Measurements from ENCODE around the gene SORT1.
A peak's percentile ranks its signal among the peaks of the same experiment; 100 is the strongest.
"Not testable (repeated sequence)": the region's sequence is repeated elsewhere in the genome, so short reads cannot be mapped to it uniquely, and the experiment has no call there.

The SORT1 gene

DNA sequence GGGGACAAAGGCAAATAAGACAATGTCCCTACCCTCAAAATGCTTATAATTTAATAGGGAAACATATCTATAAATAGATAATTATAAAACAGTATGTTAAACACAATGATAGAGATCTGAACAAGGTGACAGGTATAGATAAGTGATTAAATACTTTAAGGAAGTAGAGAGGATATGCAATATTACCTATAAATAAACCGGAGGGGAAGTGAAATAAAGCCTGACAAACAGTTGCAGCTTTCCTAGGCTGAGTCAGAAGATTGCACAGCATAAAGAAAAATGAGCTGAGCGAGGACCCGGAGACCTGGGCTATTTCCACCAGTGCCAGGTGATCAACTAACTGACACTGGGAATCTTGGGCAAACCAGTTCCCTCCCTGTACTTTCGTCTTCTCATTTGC, 103.2 kb downstream of the SORT1 start:
- FAIRE-seq = no peak

GRCh38 chr1:109293026-109293425, 104.7 kb downstream of the SORT1 start:
- no peak for FAIRE-seq

DNA sequence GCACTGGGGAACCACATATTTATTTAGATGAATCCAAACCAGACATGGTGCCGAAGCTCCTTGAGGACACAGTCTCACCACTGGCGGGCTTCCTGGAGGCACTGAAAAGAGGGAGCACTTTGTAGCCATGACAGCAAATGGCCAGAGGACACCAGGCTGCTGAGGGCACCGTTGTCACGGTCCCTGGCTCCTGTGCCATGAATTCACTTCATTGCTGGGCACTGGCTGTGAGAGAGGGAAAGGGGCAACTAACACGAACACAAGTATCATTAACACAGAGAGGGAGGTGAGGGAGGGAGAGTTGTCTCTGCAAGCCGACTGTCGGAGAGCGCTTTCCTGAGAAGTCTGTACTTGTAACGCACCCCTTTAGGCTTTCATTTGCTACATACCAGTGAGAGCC, 105.4 kb downstream of the SORT1 start:
- no peak for FAIRE-seq

DNA sequence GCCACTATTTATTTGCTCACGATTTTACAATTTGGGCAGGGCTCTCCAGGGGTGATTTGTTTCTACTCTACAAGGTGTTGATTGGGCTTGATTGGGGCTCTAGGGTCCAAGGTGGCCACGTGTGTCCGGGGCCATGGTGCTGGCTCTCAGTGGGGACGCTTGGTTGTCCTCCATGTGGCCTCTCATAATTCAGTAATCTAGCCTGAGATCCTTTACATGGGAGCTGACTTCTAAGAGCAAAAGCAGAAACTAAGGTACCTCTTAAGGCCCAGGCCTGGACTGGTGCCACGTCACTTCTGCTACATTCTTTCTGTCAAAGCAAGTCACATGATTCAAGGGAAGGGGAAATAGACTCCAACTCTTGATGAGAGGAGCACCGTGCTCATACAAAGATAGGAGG, 106.7 kb downstream of the SORT1 start:
- FAIRE-seq = no peak

GRCh38 chr1:109290137-109290536, 107.6 kb downstream of the SORT1 start:
- FAIRE-seq = no peak

DNA sequence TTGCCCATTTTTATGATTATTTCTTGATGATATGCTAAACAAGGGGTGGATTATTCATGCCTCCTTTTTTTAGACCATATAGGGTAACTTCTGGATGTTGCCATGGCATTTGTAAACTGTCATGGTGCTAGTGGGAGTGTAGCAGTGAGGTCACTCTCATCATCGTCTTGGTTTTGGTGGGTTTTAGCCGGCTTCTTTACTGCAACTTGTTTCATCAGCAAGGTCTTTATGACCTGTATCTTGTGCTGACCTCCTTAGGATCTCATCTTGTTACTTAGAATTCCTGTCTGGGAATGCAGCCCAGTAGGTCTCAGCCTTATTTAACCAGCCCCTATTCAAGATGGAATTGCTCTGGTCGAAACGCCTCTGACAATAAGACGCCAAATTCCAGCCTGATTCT, 111.0 kb downstream of the SORT1 start:
- FAIRE-seq = not testable (repeated sequence)

GRCh38 chr1:109283748-109284600, 113.7 kb downstream of the SORT1 start:
- no peak for FAIRE-seq

DNA sequence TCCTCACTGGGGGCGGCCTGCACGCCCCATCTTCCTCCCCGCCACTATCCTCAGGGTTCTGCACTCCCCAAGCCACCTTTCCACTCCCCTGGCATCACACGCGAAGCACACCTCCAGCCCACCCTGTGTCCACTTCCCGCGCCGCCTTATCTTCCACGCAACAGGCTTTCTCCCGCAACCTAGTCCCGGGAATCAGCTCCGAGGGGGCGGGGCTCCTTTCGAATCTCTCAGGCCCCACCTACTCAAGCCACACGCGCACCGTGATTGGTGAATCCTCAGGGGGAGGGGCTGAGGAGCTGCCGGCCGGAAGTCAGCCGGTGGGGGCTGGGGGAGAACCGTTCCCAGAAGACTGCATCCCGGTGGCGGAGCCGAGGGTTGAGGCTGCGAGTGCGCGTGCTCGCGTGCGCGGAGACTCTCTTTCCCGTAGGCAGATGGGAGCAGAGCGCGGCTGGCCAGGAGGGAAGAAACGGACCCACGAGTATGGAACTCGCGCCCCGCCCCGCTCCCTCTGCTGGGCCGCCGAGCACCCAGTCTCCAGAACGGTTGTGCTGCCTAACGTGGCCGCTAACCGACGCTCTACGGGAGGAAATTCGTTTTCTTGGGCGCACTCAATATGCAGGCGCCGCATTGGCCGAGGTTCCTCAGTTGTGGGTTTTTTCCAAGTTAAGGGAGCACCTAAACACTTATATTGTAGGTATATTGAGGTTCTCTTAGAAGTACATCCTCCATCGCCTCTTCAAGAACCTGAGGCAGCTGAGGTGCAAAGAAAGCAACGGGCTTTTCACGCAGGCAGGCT, 114.6 kb downstream of the SORT1 start, which contains the start of gene PSRC1:
Gene PSRC1 (minus strand): TSS at position 194 of the 796 bp plus-strand sequence.
- FAIRE-seq = peak; percentile 58

DNA sequence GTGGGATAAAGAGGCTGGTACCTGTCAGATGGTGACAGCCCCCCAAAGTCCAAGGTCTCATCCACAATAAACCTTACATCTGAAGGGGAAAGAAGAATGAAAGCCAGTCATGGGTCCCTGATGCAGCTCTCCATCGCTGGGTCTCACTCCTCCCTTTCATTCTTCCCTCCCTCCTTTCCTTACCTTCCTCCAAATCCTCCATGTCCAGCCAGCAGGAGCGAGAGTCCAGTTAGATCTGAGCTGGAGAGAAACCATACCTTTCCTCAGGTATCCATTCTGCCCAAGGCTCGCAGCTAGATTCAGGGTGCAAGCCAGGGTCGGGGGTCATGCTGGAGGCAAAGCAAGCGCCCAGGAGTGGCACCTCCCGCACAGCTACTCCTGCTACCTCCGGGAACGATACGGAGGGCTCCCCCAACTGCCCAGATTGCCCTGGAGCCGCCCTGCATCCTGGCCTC, 115.2 kb downstream of the SORT1 start:
- no peak for FAIRE-seq

- FAIRE-seq = no peak
These were observed 115.8 kb downstream of the SORT1 start for GRCh38 chr1:109281680-109282496.

GRCh38 chr1:109280862-109281261, 116.9 kb downstream of the SORT1 start:
- no peak for FAIRE-seq

DNA sequence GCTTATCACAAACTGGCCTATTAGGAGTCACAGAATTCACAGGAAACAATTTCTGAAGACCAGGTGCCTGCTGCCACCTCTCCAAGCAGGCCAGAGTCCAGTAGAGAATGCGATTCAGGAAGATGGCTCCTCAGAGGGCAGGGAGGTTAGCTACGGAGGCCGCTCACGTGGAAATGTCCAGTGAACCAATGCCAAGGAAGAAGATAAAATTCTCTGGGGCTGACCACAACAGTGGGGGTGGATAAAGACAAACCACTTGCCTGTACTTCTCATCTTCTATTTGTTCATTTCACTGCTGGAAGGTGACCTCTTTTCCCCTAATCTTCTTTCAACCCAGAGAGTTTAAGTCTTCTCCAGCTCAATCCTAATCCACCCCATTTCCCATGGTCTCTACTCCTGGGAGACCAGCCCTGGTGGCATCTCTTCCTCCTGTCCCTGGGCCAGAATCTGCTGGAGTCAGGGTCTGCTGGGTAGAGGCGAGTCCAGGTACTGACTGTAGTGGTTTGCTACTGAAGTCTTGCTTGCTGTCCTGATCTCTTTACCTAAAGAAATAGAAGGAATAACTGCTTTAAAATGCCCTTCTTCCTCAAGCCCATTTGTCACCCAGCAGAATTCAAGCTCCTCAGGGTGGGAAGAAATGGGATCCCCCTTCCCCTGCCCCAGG, 118.0 kb downstream of the SORT1 start:
- no peak for FAIRE-seq

DNA sequence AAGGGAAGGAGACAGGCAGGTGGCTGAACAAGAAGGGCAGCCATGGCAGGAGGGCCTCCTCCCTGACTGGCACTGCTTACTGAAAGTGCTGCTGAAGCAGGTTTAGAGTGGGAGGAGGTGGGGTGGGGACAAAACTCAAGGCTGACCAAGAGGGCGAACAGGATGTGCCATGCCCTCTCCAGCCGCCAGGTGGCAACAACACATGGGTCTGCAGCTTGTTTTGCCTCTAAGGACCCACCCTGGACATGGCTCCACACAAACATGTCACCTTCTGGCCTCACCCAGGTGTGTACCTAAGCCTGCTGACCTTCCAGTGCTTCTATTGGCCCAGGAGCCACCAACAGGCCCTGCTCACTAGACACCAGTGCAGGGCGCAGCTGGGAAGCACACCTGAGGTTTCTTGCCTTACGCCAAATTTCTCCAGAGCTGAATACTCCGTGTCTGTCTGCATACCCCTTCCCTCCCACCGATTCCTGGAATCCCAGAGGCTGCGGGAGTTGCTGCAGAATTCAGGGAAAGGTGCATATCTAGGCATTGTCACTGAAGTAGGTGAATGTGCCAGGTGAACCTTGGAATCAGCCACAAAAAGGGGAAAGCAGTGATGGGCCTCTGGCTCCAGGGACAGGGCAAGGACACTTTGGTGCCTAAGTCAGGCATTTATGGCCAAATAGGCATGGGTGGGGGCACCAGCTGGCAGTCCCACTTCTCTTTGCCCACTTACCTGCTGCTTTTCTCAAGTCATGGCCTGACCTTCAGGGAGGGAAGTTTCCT, 120.1 kb downstream of the SORT1 start:
- no peak for FAIRE-seq

DNA sequence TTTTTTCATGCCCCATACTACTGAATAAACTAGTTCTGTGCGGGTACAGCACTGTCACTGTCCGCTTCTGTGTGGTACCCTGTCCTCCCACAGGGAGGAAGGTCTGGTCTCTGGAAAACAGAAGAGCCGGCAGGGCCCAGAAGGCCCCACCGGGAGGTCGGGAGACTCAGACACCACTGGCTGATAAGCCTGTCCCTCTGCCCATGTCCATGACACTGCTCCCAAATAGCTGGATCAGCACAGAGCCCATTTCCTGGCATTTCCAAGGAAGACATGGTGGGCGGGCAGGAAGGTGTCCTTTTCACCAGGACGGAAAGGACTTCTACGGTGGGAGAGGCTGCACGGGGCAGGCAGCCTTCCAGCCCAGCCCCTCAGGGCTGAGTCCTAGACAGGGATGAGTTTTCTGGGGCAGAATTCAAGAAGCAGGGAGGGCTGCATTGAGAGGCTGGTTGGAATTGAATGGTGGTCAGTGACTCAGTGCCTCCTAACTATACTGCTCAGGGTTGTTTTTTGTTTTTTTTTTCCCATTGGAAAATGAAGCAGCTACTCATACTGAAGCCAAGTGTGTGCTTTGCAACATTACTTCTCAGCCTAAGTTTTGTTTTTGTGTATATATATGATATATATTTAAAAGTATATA, 121.9 kb downstream of the SORT1 start:
- FAIRE-seq = no peak

DNA sequence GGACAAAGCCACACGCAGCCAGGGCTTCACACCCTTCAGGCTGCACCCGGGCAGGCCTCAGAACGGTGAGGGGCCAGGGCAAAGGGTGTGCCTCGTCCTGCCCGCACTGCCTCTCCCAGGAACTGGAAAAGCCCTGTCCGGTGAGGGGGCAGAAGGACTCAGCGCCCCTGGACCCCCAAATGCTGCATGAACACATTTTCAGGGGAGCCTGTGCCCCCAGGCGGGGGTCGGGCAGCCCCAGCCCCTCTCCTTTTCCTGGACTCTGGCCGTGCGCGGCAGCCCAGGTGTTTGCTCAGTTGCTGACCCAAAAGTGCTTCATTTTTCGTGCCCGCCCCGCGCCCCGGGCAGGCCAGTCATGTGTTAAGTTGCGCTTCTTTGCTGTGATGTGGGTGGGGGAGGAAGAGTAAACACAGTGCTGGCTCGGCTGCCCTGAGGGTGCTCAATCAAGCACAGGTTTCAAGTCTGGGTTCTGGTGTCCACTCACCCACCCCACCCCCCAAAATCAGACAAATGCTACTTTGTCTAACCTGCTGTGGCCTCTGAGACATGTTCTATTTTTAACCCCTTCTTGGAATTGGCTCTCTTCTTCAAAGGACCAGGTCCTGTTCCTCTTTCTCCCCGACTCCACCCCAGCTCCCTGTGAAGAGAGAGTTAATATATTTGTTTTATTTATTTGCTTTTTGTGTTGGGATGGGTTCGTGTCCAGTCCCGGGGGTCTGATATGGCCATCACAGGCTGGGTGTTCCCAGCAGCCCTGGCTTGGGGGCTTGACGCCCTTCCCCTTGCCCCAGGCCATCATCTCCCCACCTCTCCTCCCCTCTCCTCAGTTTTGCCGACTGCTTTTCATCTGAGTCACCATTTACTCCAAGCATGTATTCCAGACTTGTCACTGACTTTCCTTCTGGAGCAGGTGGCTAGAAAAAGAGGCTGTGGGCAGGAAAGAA, 122.9 kb downstream of the SORT1 start:
- no peak for FAIRE-seq

DNA sequence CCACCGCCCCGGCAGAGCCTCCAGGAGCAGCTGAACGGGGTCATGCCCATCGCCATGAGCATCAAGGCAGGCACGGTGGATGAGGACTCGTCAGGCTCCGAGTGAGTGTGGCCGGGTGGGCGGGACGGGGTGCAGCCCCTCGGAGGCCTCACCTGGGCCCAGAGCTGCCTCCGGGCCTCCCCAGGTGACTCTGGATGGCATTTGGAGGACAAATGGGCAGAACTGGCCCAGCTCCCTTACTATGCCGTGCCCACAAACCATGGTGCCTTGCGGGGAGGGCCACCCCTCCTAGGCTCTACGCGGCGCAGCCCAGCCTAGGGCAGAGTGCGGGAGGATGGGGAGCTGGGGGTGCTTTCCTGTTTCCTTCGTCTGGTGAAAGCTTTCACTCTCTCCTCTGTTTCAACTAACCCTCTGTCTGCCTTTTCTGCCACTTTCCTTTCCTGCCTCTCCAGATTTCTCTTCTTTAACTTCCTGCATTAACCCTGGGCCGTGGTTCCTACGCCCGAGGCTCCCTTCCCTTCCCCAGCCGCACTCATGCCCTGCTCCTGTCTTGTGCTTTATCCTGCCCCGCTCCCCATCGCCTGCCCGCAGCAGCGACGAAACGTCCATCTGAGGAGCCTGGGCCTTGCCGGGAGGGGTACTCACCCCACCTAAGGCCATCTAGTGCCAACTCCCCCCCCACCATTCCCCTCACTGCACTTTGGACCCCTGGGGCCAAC, 124.0 kb downstream of the SORT1 start:
- FAIRE-seq = no peak

DNA sequence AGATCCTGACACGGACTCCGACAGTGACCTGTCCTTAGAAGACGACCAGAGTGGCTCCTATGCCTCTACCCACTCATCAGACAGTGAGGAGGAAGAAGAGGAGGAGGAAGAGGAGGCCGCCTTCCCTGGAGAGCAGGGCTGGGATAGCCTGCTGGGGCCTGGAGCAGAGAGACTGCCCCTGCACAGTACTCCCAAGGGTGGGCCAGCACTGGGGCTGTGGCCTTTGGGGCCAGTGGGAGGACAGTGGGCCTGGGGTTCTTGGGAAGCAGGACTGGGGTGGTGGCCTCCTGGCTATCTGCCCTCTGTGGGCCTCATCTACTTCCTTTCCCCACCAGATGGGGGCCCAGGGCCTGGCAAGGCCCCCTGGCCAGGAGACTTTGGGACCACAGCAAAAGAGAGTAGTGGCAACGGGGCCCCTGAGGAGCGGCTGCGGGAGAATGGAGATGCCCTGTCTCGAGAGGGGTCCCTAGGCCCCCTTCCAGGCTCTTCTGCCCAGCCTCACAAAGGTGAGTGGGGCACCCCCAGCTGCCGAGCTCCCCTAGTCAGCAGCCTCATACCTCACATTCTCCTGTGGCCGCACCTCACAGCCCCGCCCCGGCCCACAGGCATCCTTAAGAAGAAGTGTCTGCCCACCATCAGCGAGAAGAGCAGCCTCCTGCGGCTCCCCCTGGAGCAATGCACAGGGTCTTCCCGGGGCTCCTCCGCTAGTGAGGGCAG, 124.7 kb downstream of the SORT1 start:
- FAIRE-seq = no peak

GRCh38 chr1:109272021-109272799, 125.5 kb downstream of the SORT1 start:
- no peak for FAIRE-seq
